IMR-90 (cell line): ENCODE measurements around the gene FLNA. TPM values are rescaled to one million over a fixed set of nuclear protein-coding genes. Genes with fewer than 3 reads are reported as not detected.

Experiments used
- ATAC-seq: fragments of 200-7000 bp; cut with Tn5 transposase; 2 replicates; pipeline ENCODE4 v1.9.1; 2020; ENCODE audit warnings: low read depth, mild to moderate bottlenecking, moderate library complexity
- BruUV-seq: library from RNA; stranded (reverse); fragments of 400-500 nt; replicated peaks from 2 replicates; lab custom pipeline; 2021; lab: Mats Ljungman, UMichigan
- CTCF ChIA-PET: fragments of 300-600 bp; formaldehyde crosslinking; extraction: SDS; loops from one replicate; lab custom pipeline; 2021; ENCODE audit warnings: antibody characterized with exemption; lab: Yijun Ruan, JAX
- POLR2A ChIA-PET: fragments of 300-600 bp; sonication (Branson Sonifier 250); formaldehyde crosslinking; loops from one replicate; lab custom pipeline; 2022; ENCODE audit warnings: antibody characterized with exemption; ENCODE audit not compliant: unreplicated experiment; lab: Charles Lee
- DNase-seq: peaks from one replicate; pipeline ENCODE4 v3.0.0; 2013
- H2AFZ ChIP-seq: replicated peaks from 2 replicates; pipeline ENCODE3; 2013; ENCODE audit warnings: low read length, mild to moderate bottlenecking; ENCODE audit not compliant: poor library complexity
- H2AK5ac ChIP-seq: 2 replicates; pipeline ENCODE4 v1.6.1; 2013; ENCODE audit warnings: low read depth, low read length, inconsistent platforms
- H2AK9ac ChIP-seq: replicated peaks from 2 replicates; pipeline ENCODE3; 2013; ENCODE audit warnings: mild to moderate bottlenecking, low read depth, low read length, moderate library complexity; ENCODE audit not compliant: poor library complexity
- H2BK120ac ChIP-seq: 2 replicates; pipeline ENCODE4 v1.6.1; 2013; ENCODE audit warnings: low read depth, low read length, inconsistent platforms
- H2BK15ac ChIP-seq: 3 replicates; pipeline ENCODE4 v1.6.1; 2013; ENCODE audit warnings: low read depth, low read length, inconsistent platforms
- H2BK20ac ChIP-seq: 2 replicates; pipeline ENCODE4 v1.6.1; 2013; ENCODE audit warnings: low read depth, mild to moderate bottlenecking, inconsistent platforms, low read length, moderate library complexity
- H2BK5ac ChIP-seq: 2 replicates; pipeline ENCODE4 v1.6.1; 2013; ENCODE audit warnings: mild to moderate bottlenecking, low read depth, low read length, inconsistent platforms; ENCODE audit not compliant: poor library complexity, severe bottlenecking
- H3K14ac ChIP-seq: replicated peaks from 2 replicates; pipeline ENCODE4 v1.6.1; 2013; ENCODE audit warnings: low read depth, low read length, inconsistent platforms
- H3K18ac ChIP-seq: 2 replicates; pipeline ENCODE4 v1.6.1; 2013; ENCODE audit warnings: low read depth, low read length, control low read depth
- H3K23ac ChIP-seq: 2 replicates; pipeline ENCODE4 v1.6.1; 2013; ENCODE audit warnings: low read depth, low read length, inconsistent platforms
- H3K27ac ChIP-seq: 2 replicates; pipeline ENCODE4 v1.5.1; 2013; ENCODE audit warnings: mild to moderate bottlenecking, control low read depth, low read length; ENCODE audit not compliant: insufficient read depth
- H3K27me3 ChIP-seq: 2 replicates; pipeline ENCODE4 v1.6.1; 2013; ENCODE audit warnings: low read length; ENCODE audit not compliant: control insufficient read depth, insufficient read depth
- H3K36me3 ChIP-seq: 2 replicates; pipeline ENCODE4 v1.6.1; 2013; ENCODE audit warnings: low read length, mixed read lengths; ENCODE audit not compliant: control insufficient read depth, insufficient read depth
- H3K4ac ChIP-seq: 2 replicates; pipeline ENCODE4 v1.6.1; 2013; ENCODE audit warnings: low read depth, low read length, inconsistent platforms
- H3K4me1 ChIP-seq: 2 replicates; pipeline ENCODE4 v1.6.1; 2013; ENCODE audit warnings: low read length, mixed read lengths; ENCODE audit not compliant: control insufficient read depth, insufficient read depth
- H3K4me2 ChIP-seq: 2 replicates; pipeline ENCODE4 v1.6.1; 2013; ENCODE audit warnings: low read depth, mild to moderate bottlenecking, control low read depth, low read length, moderate library complexity
- H3K4me3 ChIP-seq: 2 replicates; pipeline ENCODE4 v1.5.1; 2013; ENCODE audit warnings: low read depth, mild to moderate bottlenecking, control low read depth, low read length, moderate library complexity; ENCODE audit not compliant: insufficient read depth
- H3K56ac ChIP-seq: 2 replicates; pipeline ENCODE4 v1.6.1; 2013; ENCODE audit warnings: low read length, inconsistent platforms; ENCODE audit not compliant: insufficient read depth; ENCODE audit errors: extremely low read depth
- H3K79me1 ChIP-seq, 2 experiments: 2 replicates each; pipeline ENCODE4 v1.6.1; 2013; ENCODE audit warnings: low read length in 2 of 2, inconsistent platforms in 1 of 2, low read depth in 1 of 2
- H3K9ac ChIP-seq: 2 replicates; pipeline ENCODE4 v1.6.1; 2013; ENCODE audit warnings: low read depth, low read length, control low read depth
- H3K9me1 ChIP-seq: 2 replicates; pipeline ENCODE4 v1.6.1; 2013; ENCODE audit warnings: low read length, inconsistent platforms; ENCODE audit not compliant: insufficient read depth
- H3K9me3 ChIP-seq: 2 replicates; pipeline ENCODE4 v1.6.1; 2013; ENCODE audit warnings: low read length; ENCODE audit not compliant: control insufficient read depth, insufficient read depth
- H4K20me1 ChIP-seq: 2 replicates; pipeline ENCODE4 v1.6.1; 2013; ENCODE audit warnings: low read length, inconsistent platforms; ENCODE audit not compliant: insufficient read depth
- H4K5ac ChIP-seq: 2 replicates; pipeline ENCODE4 v1.6.1; 2013; ENCODE audit warnings: mild to moderate bottlenecking, low read depth, low read length, control low read depth
- H4K8ac ChIP-seq, 2 experiments: 2 replicates each; pipeline ENCODE4 v1.6.1; 2013; ENCODE audit warnings: low read depth in 2 of 2, low read length in 2 of 2, control low read depth in 1 of 2, inconsistent platforms in 1 of 2
- H4K91ac ChIP-seq: 2 replicates; pipeline ENCODE4 v1.6.1; 2013; ENCODE audit warnings: low read depth, low read length, inconsistent platforms; ENCODE audit not compliant: insufficient read depth
- MAFK ChIP-seq: IDR thresholded peaks from 2 replicates; pipeline ENCODE4 v1.6.1; 2012; ENCODE audit warnings: low read depth, low read length, improper control_type of control experiment
- MXI1 ChIP-seq: IDR thresholded peaks from 2 replicates; pipeline ENCODE4 v1.6.1; 2012; ENCODE audit warnings: low read depth, mild to moderate bottlenecking, low read length, moderate library complexity, borderline replicate concordance
- POLR2A ChIP-seq: IDR thresholded peaks from 2 replicates; pipeline ENCODE4 v1.6.1; 2012; ENCODE audit warnings: mild to moderate bottlenecking, low read depth, low read length
- SMC3 ChIP-seq: fragments of 150-350 bp; IDR thresholded peaks from 2 replicates; pipeline ENCODE4 v1.6.1; 2016; ENCODE audit warnings: low read depth, mild to moderate bottlenecking, antibody characterized with exemption, low read length, moderate library complexity
- WGBS, 2 experiments: methylation state at CpG; one replicate each; pipeline versions ENCODE4 v1.1.5 to v1.1.7; 2013; ENCODE audit warnings: missing lambda C conversion rate in 2 of 2; ENCODE audit not compliant: insufficient read length in 1 of 2; ENCODE audit errors: extremely low coverage in 2 of 2; 5-methylcytosine and 5-hydroxymethylcytosine counted together
- dilution Hi-C: fragments of 300-500 bp; cut with HindIII; formaldehyde crosslinking; loops from one replicate; pipeline ENCODE4 v1.14.3; 2018; ENCODE audit warnings: low sequenced_read_pairs; ENCODE audit not compliant: unreplicated experiment
- in situ Hi-C: fragments of 300-500 bp; cut with MboI; formaldehyde crosslinking; loops from 3 replicates; pipeline ENCODE4 v1.14.3; 2019; ENCODE audit warnings: low sequenced_read_pairs, inconsistent platforms, mixed read lengths
- intact Hi-C: fragments of 100-400 bp; cut with micrococcal nuclease; formaldehyde crosslinking; loops from 2 replicates; pipeline ENCODE4 v1.10.0; 2022
- polyA plus RNA-seq, 3 experiments: library from polyadenylated mRNA; depleted of rRNA; stranded (reverse); fragments of >200 nt; gene quantifications; 2 replicates each; pipeline ENCODE4 v1.2.3, GENCODE V29; 2012; ENCODE audit warnings: low replicate concordance in 1 of 3
- total RNA-seq: library from RNA; depleted of rRNA; stranded (reverse); fragments of >200 nt; gene quantifications from 2 replicates; pipeline ENCODE4 v1.2.3, GENCODE V29; 2012
- TF ChIP-seq, protein P1 (sequence below): fragments of 150-350 bp; IDR thresholded peaks from 2 replicates; pipeline ENCODE4 v1.6.1; 2016; ENCODE audit warnings: low read depth, mild to moderate bottlenecking, low read length, moderate library complexity, borderline replicate concordance

The FLNA gene
- total and polyA plus RNA-seq, 2 of the 4 experiments (the other 2 are of a cell fraction) = 1,356 to 1,357 TPM

DNA sequence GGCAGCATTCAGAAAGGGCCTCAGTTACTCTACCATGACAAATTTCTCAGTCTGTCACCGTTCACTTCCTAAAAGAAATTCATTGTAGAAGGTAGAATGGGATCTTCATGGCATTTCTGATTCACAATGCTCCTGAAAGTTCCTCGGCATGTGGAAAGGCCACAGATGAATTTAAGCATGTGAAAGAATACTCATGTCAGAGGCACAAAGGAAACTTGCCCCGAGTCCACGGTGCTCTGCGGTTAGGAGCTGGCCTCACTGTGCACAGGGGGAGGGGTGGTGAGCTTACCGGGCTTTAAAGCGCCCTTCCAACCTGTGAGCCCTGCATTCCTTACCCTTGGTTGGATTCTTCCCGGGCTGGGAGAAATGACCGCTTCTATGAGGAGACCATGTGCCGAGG, 69.6 kb downstream of the FLNA start:
- Histone ChIP-seq H3K79me1 (no peaks in the 10 kb centered on the region), H3K56ac (no peak overlapping the region), H2AFZ (no peak overlapping the region), H4K8ac (no peak overlapping the region), H3K27me3 (peaks cover 2% of the 10 kb centered on the region), H3K9ac (no peak overlapping the region), H2AK9ac (no peak overlapping the region), H3K4me1 (no peaks in the 10 kb centered on the region), H3K14ac (no peak overlapping the region), H3K4me2 (no peak overlapping the region), H3K4me3 (no peak overlapping the region), H2BK120ac (no peak overlapping the region), H3K4ac (no peak overlapping the region), H2AK5ac (no peak overlapping the region), H2BK15ac (no peak overlapping the region), H4K91ac (no peak overlapping the region), H3K9me3 (no peaks in the 10 kb centered on the region), H4K20me1 (no peaks in the 10 kb centered on the region), H3K27ac (no peak overlapping the region), H3K23ac (no peak overlapping the region), H2BK5ac (no peak overlapping the region), H2BK20ac (no peak overlapping the region), H4K5ac (no peak overlapping the region), H3K18ac (no peak overlapping the region), H3K9me1 (no peaks in the 10 kb centered on the region; the same call in 1 of the 2 replicates), H3K36me3 (no peaks in the 10 kb centered on the region)
- dilution Hi-C loops = no loop called here
- intact Hi-C loops = no loop called here
- no TSS peak for BruUV-seq
- in situ Hi-C loops = no loop called here
- DNase-seq (no peak), ATAC-seq (no peak)
- TF ChIP-seq MXI1 (no peak), POLR2A (no peak), MAFK (no peak), SMC3 (no peak)
- TF ChIP-seq, protein P1, sequence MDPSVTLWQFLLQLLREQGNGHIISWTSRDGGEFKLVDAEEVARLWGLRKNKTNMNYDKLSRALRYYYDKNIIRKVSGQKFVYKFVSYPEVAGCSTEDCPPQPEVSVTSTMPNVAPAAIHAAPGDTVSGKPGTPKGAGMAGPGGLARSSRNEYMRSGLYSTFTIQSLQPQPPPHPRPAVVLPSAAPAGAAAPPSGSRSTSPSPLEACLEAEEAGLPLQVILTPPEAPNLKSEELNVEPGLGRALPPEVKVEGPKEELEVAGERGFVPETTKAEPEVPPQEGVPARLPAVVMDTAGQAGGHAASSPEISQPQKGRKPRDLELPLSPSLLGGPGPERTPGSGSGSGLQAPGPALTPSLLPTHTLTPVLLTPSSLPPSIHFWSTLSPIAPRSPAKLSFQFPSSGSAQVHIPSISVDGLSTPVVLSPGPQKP = no peak
- ChIA-PET CTCF (no interaction called here), POLR2A (no interaction called here)
- 57% methylated on average over 5 of the region's 10 CpGs; no CpG with 5 or more reads in 1 of the 2 experiments for WGBS, 2 experiments
